HL-60/S4 treated with phorbol 12-myristate 13-acetate at 8.2 ng/mL for 4 days and 3 days (cell line): ENCODE data around the gene SLC6A11.

ENCODE experiments used
- in situ Hi-C: fragments of 300-500 bp; cut with MboI; formaldehyde crosslinking; loops from 2 replicates; pipeline ENCODE4 v1.15.0; 2022; ENCODE audit warnings: low sequenced_read_pairs

Gene SLC6A11

GRCh38 chr3:10883478-10884234, 67.6 kb downstream of the SLC6A11 start:
- in situ Hi-C loops, result no loop called here

GRCh38 chr3:10887015-10887414, 71.0 kb downstream of the SLC6A11 start:
- in situ Hi-C loops, result no loop called here

DNA sequence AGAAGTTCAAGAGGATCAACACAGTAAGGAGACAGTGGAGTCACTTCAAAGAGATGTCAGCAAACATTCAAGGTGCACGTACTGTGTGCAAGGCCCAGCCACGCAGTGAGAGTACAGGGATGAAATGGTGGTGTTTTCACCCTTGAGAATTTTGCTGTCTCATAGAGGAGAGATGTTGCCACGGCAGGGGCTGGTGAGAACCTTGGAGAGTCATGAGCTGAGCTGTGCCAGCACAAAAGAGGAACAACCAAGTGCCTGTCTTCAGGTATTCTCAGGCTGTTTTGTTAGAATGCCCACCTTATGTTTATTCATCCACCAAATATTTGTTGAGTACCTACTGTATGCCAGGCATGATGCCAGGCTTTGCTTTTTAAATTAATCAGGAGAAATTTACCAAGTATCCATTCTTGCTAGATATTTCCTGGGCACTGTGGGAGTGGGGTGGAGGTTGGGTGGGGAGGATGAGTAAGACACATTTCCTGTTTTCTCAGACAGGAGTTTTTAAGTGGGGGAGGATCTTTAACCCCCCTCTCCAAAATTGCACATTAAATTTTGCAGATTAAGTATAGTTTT, 72.6 kb downstream of the SLC6A11 start:
- in situ Hi-C loops, result no loop called here

DNA sequence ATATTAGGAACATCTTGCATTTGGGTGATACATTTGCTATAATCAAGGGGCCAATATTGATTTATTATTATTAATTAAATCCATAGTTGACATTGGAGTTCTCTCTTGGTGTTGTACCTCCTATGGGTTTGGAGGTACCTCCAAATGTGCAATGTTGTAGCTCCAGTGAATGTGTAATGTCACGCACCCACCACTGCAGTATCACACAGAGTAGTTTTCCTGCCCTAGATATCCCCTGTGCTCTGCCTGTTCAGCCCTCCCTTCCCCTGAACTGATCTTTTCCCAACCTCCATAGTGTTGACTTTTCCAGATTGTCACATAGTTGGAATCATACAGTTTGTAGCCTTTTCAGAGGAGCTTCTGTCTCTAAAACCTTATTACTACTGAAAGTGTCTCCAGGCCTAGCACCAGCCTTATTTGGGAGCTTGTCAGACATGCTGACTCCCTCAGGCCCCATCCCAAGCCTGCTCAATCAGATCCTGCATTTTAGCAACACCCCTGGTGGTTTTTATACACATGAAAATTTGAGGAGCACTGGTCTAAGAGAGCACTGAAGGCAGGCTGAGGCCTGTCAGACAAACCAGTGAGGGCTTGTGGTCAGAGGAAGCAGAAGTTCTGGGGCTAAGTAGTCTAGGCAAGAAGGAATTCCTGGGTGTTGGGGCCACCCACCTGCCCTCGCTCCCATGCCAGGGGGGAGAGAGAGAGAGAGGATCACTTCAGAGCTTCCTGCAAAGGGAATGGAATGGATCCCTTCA, 73.4 kb downstream of the SLC6A11 start:
- in situ Hi-C loops, result no loop called here

DNA sequence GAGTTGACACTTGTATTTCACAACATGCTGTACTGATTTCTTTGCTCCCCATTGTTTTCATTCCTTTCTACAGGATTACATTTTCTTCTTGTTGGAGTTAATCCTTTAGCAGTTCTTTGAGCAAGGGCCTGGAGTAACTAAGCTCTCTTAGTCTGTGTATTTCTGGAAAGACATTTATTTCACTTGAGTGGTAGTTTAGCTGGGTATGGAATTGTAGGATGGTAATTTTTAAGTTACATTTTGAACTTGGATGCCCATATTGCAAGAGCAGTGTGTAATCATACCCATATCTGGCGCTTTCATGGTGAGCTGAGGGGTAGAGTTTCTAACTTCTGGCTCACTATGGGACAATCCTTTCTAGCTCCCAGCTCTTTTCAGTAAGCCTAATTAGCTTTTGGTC, 74.6 kb downstream of the SLC6A11 start:
- in situ Hi-C loops, result no loop called here

GRCh38 chr3:10892622-10893021, 76.6 kb downstream of the SLC6A11 start:
- in situ Hi-C loops, result no loop called here

- in situ Hi-C loops, result no loop called here
Measured at GRCh38 chr3:10901296-10901945, 85.4 kb downstream of the SLC6A11 start.

- in situ Hi-C loops, result no loop called here
Measured at GRCh38 chr3:10907262-10907661, 91.2 kb downstream of the SLC6A11 start.

DNA sequence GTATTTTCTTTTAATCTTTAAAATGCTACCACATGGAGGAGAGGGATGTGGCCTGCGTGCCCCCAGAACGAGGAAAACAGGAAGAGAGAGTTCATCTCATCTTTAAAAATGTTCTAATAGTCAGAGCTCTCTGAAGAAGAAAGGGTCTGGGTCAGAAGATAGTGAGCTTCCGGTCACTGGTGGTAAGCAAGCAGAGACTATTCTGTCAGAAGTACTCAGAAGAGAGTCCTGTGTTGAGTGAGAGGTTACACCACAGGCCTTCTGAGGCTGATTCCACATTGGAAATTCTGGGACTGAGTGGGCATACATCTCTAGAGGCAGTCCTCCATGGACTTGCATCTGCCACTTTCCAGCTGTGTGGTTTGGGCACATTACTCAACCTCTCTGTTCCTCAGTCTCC, 94.3 kb downstream of the SLC6A11 start:
- in situ Hi-C loops, result no loop called here

DNA sequence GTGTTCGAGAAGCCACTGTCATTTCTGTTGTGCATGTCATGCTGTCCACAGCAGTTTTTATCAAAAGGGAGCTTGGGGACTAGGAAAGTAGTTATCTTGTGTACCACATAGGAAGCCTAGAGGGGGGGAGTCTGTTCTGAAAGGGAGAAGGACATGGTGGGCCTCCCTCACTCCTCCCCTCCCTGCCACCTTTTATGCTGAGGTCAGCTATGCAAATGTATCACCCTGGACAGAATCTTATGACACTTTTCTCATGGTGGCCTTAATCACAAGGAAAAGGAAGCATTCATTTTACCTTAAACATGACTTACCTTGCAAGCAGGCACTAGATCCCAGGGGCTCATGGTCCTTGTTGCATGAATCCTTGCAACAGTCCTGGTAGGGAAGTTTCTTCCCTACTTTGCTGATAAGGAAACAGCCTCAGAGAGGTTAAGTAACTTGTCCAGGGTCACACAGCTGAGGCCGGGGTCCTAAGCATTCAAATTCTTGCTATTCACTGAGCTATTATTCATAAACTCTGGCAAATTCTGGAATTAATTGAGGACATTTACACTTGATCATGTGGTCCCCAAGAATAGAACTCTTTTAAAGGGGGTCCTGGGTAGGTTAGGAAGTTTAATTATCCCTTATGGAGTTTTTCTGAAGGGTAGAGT, 95.4 kb downstream of the SLC6A11 start:
- in situ Hi-C loops, result no loop called here

GRCh38 chr3:10912786-10913185, 96.8 kb downstream of the SLC6A11 start:
- in situ Hi-C loops, result no loop called here

DNA sequence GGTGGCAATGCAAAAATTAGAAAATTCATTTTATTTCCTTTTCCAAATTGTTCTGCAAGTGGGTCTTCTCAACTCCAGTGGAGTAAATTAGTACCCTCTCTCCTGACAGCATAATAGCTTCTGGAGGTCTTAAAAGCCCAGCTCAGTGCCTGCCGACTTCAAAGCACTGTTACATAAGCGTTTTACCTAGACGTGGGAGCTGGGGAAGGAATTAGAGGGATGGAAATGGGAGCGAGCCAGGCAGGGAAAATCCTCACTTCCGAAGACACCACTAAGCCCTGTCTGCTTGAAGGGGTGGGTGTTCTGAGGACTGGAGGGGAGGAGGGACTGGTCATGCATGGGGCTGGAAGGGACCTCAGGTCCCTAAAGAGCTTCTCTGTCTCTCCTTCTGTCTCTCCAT, 99.3 kb downstream of the SLC6A11 start:
- in situ Hi-C loops, result no loop called here

DNA sequence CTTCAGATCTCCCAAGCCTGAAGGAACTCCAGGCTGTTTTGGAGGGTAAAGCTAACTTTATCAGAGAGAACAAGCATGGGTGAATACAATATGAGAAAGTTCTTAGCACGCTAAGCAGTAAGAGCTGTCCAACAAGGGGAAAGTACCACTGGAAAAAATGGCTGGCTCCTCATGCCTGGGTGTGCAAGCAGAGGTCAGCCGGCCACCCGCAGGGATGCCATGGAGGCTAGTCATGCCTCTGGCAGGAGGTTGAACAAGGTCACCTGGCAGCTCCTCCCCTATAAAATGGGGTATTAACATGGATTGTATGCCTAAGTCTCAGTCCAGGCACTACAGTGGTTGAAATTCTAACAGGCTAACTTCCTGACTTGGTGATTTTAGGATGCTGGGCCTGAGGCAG, 101.1 kb downstream of the SLC6A11 start:
- in situ Hi-C loops, result no loop called here

- in situ Hi-C loops, result no loop called here
Measured at GRCh38 chr3:10918011-10918410, 102.0 kb downstream of the SLC6A11 start.

DNA sequence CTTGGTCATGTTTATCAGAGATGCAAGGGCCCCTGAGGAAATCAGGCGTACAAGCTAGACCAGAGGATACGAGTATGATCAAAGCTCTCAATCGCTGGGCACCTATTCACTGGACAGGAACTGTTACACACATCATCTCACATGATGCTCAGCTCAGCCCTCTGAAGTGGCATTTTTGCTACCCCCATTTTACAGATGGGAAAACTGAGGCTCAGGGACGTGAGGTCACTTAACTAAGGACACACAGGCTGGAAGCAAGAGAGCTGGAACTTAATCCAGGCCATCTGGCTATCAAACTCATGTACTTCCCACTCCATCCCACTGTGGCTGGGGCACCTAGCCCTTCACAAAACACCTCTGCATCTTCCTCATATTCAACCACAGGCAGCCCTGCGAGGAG, 103.6 kb downstream of the SLC6A11 start:
- in situ Hi-C loops, result no loop called here

- in situ Hi-C loops, result loop anchor here (25.0 kb wide), 1 partner anchor 737 kb away; no protein-coding TSS in a partner anchor
Measured at GRCh38 chr3:10925436-10926255, 109.6 kb downstream of the SLC6A11 start.

GRCh38 chr3:10926256-10926810, 110.3 kb downstream of the SLC6A11 start:
- in situ Hi-C loops, result loop anchor here (25.0 kb wide), 1 partner anchor 736 kb away; no protein-coding TSS in a partner anchor

GRCh38 chr3:10926811-10927521, 110.9 kb downstream of the SLC6A11 start:
- in situ Hi-C loops, result loop anchor here (25.0 kb wide), 1 partner anchor 735 kb away; no protein-coding TSS in a partner anchor

- in situ Hi-C loops, result loop anchor here (25.0 kb wide), 1 partner anchor 735 kb away; no protein-coding TSS in a partner anchor
Measured at GRCh38 chr3:10927551-10927950, 111.5 kb downstream of the SLC6A11 start.
